SW 1271 (cell line): ENCODE results near the gene CKB.

Experiments
- DNase-seq, 2 experiments: peaks; one replicate each; lab custom pipeline; 2025; lab: John Stamatoyannopoulos, UW

The CKB gene

GRCh38 chr14:103522649-103523574, at the start of gene CKB:
Gene CKB, minus strand, starts transcription at chr14:103522830. Its CDS starts 337 bp downstream, at chr14:103522493.
- peak in 1 of 2 experiments; percentile 65 for DNase-seq

GRCh38 chr14:103569408-103569807, 46.8 kb upstream of the CKB start:
- DNase-seq: no peak

GRCh38 chr14:103568952-103569351, 46.3 kb upstream of the CKB start:
- DNase-seq: no peak

GRCh38 chr14:103563844-103564505, 41.3 kb upstream of the CKB start:
- DNase-seq: no peak

- DNase-seq: no peak
Measured at GRCh38 chr14:103563226-103563620, 40.6 kb upstream of the CKB start.

- peak; percentile 72 to 82 for DNase-seq
Measured at GRCh38 chr14:103562429-103563225, 40.0 kb upstream of the CKB start, which contains the start of the genes BAG5 and COA8. Gene BAG5, minus strand, starts transcription at chr14:103562657. Its CDS starts 1,493 bp downstream, at chr14:103561164. Gene COA8, plus strand, starts transcription at chr14:103562960. Its CDS starts 42 bp downstream, at chr14:103563002.

GRCh38 chr14:103562179-103562428, 39.5 kb upstream of the CKB start:
- peak in 1 of 2 experiments; percentile 60 for DNase-seq

- DNase-seq: peak in 1 of 2 experiments; percentile 32
Measured at GRCh38 chr14:103561381-103562178, 39.0 kb upstream of the CKB start.

GRCh38 chr14:103560691-103561090, 38.1 kb upstream of the CKB start:
- DNase-seq: no peak

GRCh38 chr14:103559766-103560165, 37.1 kb upstream of the CKB start:
- DNase-seq: no peak

- DNase-seq: no peak
Measured at GRCh38 chr14:103558071-103558882, 35.6 kb upstream of the CKB start.

GRCh38 chr14:103556946-103557758, 34.5 kb upstream of the CKB start:
- no peak for DNase-seq

- DNase-seq: no peak
Measured at GRCh38 chr14:103555559-103556337, 33.1 kb upstream of the CKB start.

GRCh38 chr14:103552846-103553210, 30.2 kb upstream of the CKB start:
- no peak for DNase-seq

GRCh38 chr14:103552011-103552845, 29.6 kb upstream of the CKB start:
- peak in 1 of 2 experiments; percentile 48 for DNase-seq

GRCh38 chr14:103551338-103551762, 28.7 kb upstream of the CKB start:
- DNase-seq: no peak

GRCh38 chr14:103550451-103551337, 28.1 kb upstream of the CKB start:
- DNase-seq: no peak
